Ovary (tissue), 9 donors: ENCODE results near the gene DNAL4. TPM values are rescaled to one million over a fixed set of nuclear protein-coding genes. Genes with fewer than 3 reads are reported as not detected.

Source experiments
- DNase-seq, 5 donors: peaks; one replicate each; pipeline ENCODE4 v3.0.0-alpha.2; 2019 to 2020
- H3K27ac ChIP-seq, 2 donors: fragments of 200-600 bp; one replicate each; pipeline versions ENCODE4 v1.5.1 to v1.8.0; 2019 to 2022
- H3K27me3 ChIP-seq: fragments of 200-600 bp; one replicate; pipeline ENCODE4 v1.8.0; 2022
- H3K36me3 ChIP-seq: fragments of 200-600 bp; sonication (generic); one replicate; pipeline ENCODE4 v1.5.1; 2019
- H3K4me1 ChIP-seq: one replicate; pipeline ENCODE4 v1.8.1; 2013; ENCODE audit warnings: mild to moderate bottlenecking, moderate library complexity; ENCODE audit not compliant: insufficient read depth
- H3K4me3 ChIP-seq: fragments of 200-600 bp; sonication (generic); one replicate; pipeline ENCODE4 v1.5.1; 2017
- H3K9me3 ChIP-seq, 2 donors: fragments of 200-600 bp in 1 of 2; sonication (generic) in 1 of 2; one replicate each; pipeline versions ENCODE4 v1.5.1 to v1.8.1; 2013 to 2019; ENCODE audit warnings: mild to moderate bottlenecking in 1 of 2, moderate library complexity in 1 of 2
- CTCF ChIP-seq, 3 donors: fragments of 450-650 bp in 2 of 3; fragments of 200-600 bp in 1 of 3; IDR thresholded peaks; one replicate each; pipeline versions ENCODE4 v1.5.1 to v1.8.0; 2016 to 2022; ENCODE audit warnings: antibody characterized with exemption in 3 of 3, mild to moderate bottlenecking in 1 of 3
- EP300 ChIP-seq: sonication (generic); formaldehyde crosslinking; IDR thresholded peaks from one replicate; pipeline ENCODE4 v1.6.1; 2017; ENCODE audit warnings: antibody characterized with exemption
- POLR2A ChIP-seq: fragments of 450-650 bp; IDR thresholded peaks from one replicate; pipeline ENCODE4 v1.6.1; 2017; ENCODE audit warnings: antibody characterized with exemption, mild to moderate bottlenecking, moderate library complexity
- WGBS, 3 donors: extraction: QIAGEN DNeasy Blood & Tissue Kit in 1 of 3; methylation state at CpG; one replicate each; pipeline versions ENCODE4 v1.1.5 to v1.1.7; 2013 to 2017; 5-methylcytosine and 5-hydroxymethylcytosine counted together
- intact Hi-C, 4 donors: fragments of 100-400 bp; cut with DNase I; formaldehyde crosslinking; loops; one replicate each; pipeline versions ENCODE4 v1.11.0 to v1.15.1; 2022 to 2023
- polyA plus RNA-seq, 2 donors: library from polyadenylated mRNA; stranded (reverse); fragments of 200-250 nt in 1 of 2; fragments of 350-450 nt in 1 of 2; fragmentation: Illumina TruSeq in 1 of 2; extraction: RNeasy Lipid Tissue Mini Kit (QIAGEN cat#74804) in 1 of 2; gene quantifications; one replicate each; pipeline ENCODE4 v1.2.3, GENCODE V29; 2013 to 2014
- small RNA-seq: library from RNA; depleted of rRNA; stranded (forward); fragments of <200 nt; gene quantifications from one replicate; pipeline ENCODE3, GENCODE V24; 2016
- total RNA-seq, 7 donors: library from RNA; depleted of rRNA in 2 of 7; stranded (reverse); fragments of >200 nt in 2 of 7; fragmentation: NEBNext Ultra II Directional in 3 of 7; extraction: Animal tissue kit (Norgen Biotek cat#: 25700) in 3 of 7; gene quantifications; one replicate each; pipeline versions ENCODE4 v1.1.0 to v1.2.4, GENCODE V29; 2016 to 2023
- donor health status: DM: no; HTN: no; CAD: no; lungs with moderate emphysema.
- donor health status: DM: no; HTN: no; CAD: no.
- donor health status: Bipolar disorder and iron deficiency.
- donor health status: DM: yes; HTN: yes; CAD: no.
- donor health status: DM: no; HTN: no; CAD: no.
- donor health status: DM: yes; HTN: yes; CAD: no.

DNAL4 gene
- total and polyA plus RNA-seq, 9 donors: 12.1 to 26.4 (median 16.3) TPM

- Histone ChIP-seq H3K9me3 (no peaks in the 10 kb centered on the region), H3K4me1 (peaks cover 20% of the 10 kb centered on the region), H3K4me3 (no peak overlapping the region), H3K27me3 (no peaks in the 10 kb centered on the region), H3K36me3 (no peaks in the 10 kb centered on the region), H3K27ac (no peak overlapping the region)
- WGBS, 3 donors: 88 to 94% (median 94%) methylated on average over 6 of the region's 6 CpGs
- TF ChIP-seq EP300: no peak
- TF ChIP-seq CTCF (IDR thresholded peaks at IDR 0.05): no peak
- TF ChIP-seq POLR2A: no peak
- intact Hi-C loops: no loop called here
- DNase-seq: no peak
Measured at GRCh38 chr22:38729946-38730345, 64.0 kb downstream of the DNAL4 start.

GRCh38 chr22:38728871-38729796 is 64.8 kb downstream of the DNAL4 start:
- H3K4me1 ChIP-seq: peaks cover 17% of the 10 kb centered on the region
- H3K27me3 ChIP-seq: no peaks in the 10 kb centered on the region
- intact Hi-C loops: no loop called here
- H3K36me3 ChIP-seq: no peaks in the 10 kb centered on the region
- no peak overlapping the region for H3K27ac ChIP-seq
- DNase-seq: peak in 2 of 5 donors; percentile 13 to 30
- H3K9me3 ChIP-seq: no peaks in the 10 kb centered on the region
- TF ChIP-seq POLR2A (no peak), EP300 (no peak), CTCF (IDR thresholded peaks at IDR 0.05) (no peak)
- 82 to 87% (median 87%) methylated on average over 18 of the region's 18 CpGs for WGBS, 3 donors
- H3K4me3 ChIP-seq: no peak overlapping the region

Small RNA genes within 50 kb of the gene (small RNA-seq; reads per million reads assigned to genes)
- not detected for gene AL021707.8

Other genes with a start within 250 kb of the DNAL4 start
- 10 to 100 TPM in 1 of 7 donors, 1 to 10 TPM in 5, under 1 TPM in 1; 0.95 to 12.2 (median 2.1) TPM for gene DMC1, start 224.0 kb downstream of the DNAL4 start, total RNA-seq
- 1 to 10 TPM in 1 of 2 donors, under 1 TPM in 1; 0.82 to 2.1 TPM for gene DMC1, start 224.0 kb downstream of the DNAL4 start, polyA plus RNA-seq
- gene FAM227A, start 137.8 kb downstream of the DNAL4 start, total RNA-seq: 1 to 10 TPM in 6 of 7 donors, under 1 TPM in 1; 1.00 to 7.4 (median 2.5) TPM
- gene FAM227A, start 137.8 kb downstream of the DNAL4 start, polyA plus RNA-seq: under 1 TPM; 0.72 to 0.76 TPM
- gene CBY1, start 137.5 kb downstream of the DNAL4 start, total RNA-seq: 10 to 100 TPM; 15.5 to 45.2 (median 35.0) TPM
- 10 to 100 TPM; 54.0 to 84.0 TPM for gene CBY1, start 137.5 kb downstream of the DNAL4 start, polyA plus RNA-seq
- gene TOMM22, start 112.2 kb downstream of the DNAL4 start, total RNA-seq: 10 to 100 TPM; 30.0 to 68.3 (median 57.7) TPM
- gene TOMM22, start 112.2 kb downstream of the DNAL4 start, polyA plus RNA-seq: 10 to 100 TPM; 30.6 to 96.3 TPM
- gene JOSD1, start 93.2 kb downstream of the DNAL4 start, total RNA-seq: 100 to 1,000 TPM in 1 of 7 donors, 10 to 100 TPM in 6; 43.1 to 138 (median 48.7) TPM
- gene JOSD1, start 93.2 kb downstream of the DNAL4 start, polyA plus RNA-seq: 10 to 100 TPM; 33.6 to 55.2 TPM
- gene GTPBP1, start 88.2 kb downstream of the DNAL4 start, total RNA-seq: 10 to 100 TPM; 40.5 to 71.3 (median 62.3) TPM
- gene GTPBP1, start 88.2 kb downstream of the DNAL4 start, polyA plus RNA-seq: 10 to 100 TPM; 16.9 to 29.8 TPM
- gene SUN2, start 38.1 kb downstream of the DNAL4 start, total RNA-seq: 100 to 1,000 TPM; 152 to 311 (median 205) TPM
- gene SUN2, start 38.1 kb downstream of the DNAL4 start, polyA plus RNA-seq: 100 to 1,000 TPM in 1 of 2 donors, 10 to 100 TPM in 1; 21.2 to 156 TPM
- gene NPTXR, start 49.9 kb upstream of the DNAL4 start, total RNA-seq: 10 to 100 TPM in 5 of 7 donors, 1 to 10 TPM in 2; 5.2 to 23.1 (median 15.4) TPM
- 1 to 10 TPM; 5.3 to 6.3 TPM for gene NPTXR, start 49.9 kb upstream of the DNAL4 start, polyA plus RNA-seq
- gene CBX6, start 78.1 kb upstream of the DNAL4 start, total RNA-seq: 100 to 1,000 TPM in 5 of 7 donors, 10 to 100 TPM in 2; 32.7 to 175 (median 120) TPM
- 10 to 100 TPM; 22.6 to 26.4 TPM for gene CBX6, start 78.1 kb upstream of the DNAL4 start, polyA plus RNA-seq
- gene APOBEC3A, start 163.5 kb upstream of the DNAL4 start, total RNA-seq: under 1 TPM in 3 of 7 donors, not detected in 4; 0.50 to 0.95 (median 0.64) TPM
- 1 to 10 TPM in 1 of 2 donors, under 1 TPM in 1; 0.10 to 1.2 TPM for gene APOBEC3A, start 163.5 kb upstream of the DNAL4 start, polyA plus RNA-seq
- 1 to 10 TPM in 4 of 7 donors, under 1 TPM in 2, not detected in 1; 0.43 to 1.9 (median 1.4) TPM for gene APOBEC3B, start 188.2 kb upstream of the DNAL4 start, total RNA-seq
- gene APOBEC3B, start 188.2 kb upstream of the DNAL4 start, polyA plus RNA-seq: under 1 TPM; 0.70 to 0.98 TPM
- 10 to 100 TPM in 6 of 7 donors, 1 to 10 TPM in 1; 7.0 to 63.4 (median 52.4) TPM for gene APOBEC3C, start 220.1 kb upstream of the DNAL4 start, total RNA-seq
- 10 to 100 TPM; 35.1 to 88.9 TPM for gene APOBEC3C, start 220.1 kb upstream of the DNAL4 start, polyA plus RNA-seq
- gene APOBEC3D, start 227.0 kb upstream of the DNAL4 start, total RNA-seq: 1 to 10 TPM; 2.3 to 9.8 (median 6.3) TPM
- 1 to 10 TPM; 4.8 to 5.0 TPM for gene APOBEC3D, start 227.0 kb upstream of the DNAL4 start, polyA plus RNA-seq
- 10 to 100 TPM in 5 of 7 donors, 1 to 10 TPM in 2; 7.6 to 51.4 (median 32.3) TPM for gene APOBEC3F, start 246.7 kb upstream of the DNAL4 start, total RNA-seq
- gene APOBEC3F, start 246.7 kb upstream of the DNAL4 start, polyA plus RNA-seq: 10 to 100 TPM in 1 of 2 donors, 1 to 10 TPM in 1; 7.4 to 14.2 TPM